ENCODE results near the gene ALK.

GRCh38 chr2:29518010-29518409 lies 403.4 kb downstream of the ALK start:
- TF ChIP-seq SUZ12 (IDR thresholded peaks at IDR 0.05; ENCODE audit: extremely low read depth, insufficient read depth, insufficient read length) (no peak), ZNF274 (IDR thresholded peaks at IDR 0.05; ENCODE audit: low read depth, low read length) (no peak)

Data from NT2/D1 (cell line).